Activated T-helper 2 cell treated with anti-CD3 and anti-CD28 coated beads, Interferon-gamma antibody, Interleukin-2, Interleukin-4, amounts not matched to agents 10 μg/mL and 5 μg/mL and 100 μg/mL, durations not matched to agents 14 hours and 24 hours and 36 hours (primary cell): ENCODE data around the gene TANGO6. TPM values are rescaled to one million over a fixed set of nuclear protein-coding genes. Genes with fewer than 3 reads are reported as not detected.

ENCODE experiments used
- DNase-seq: peaks from one replicate; pipeline ENCODE4 v3.0.0; 2021; ENCODE audit warnings: low spot score
- H3K27ac Mint-ChIP-seq: one replicate; pipeline ENCODE4 v1.8.0; 2021; ENCODE audit warnings: mixed read lengths
- H3K27me3 Mint-ChIP-seq: one replicate; pipeline ENCODE4 v1.8.0; 2021; ENCODE audit warnings: low read depth, mixed read lengths
- H3K36me3 Mint-ChIP-seq: one replicate; pipeline ENCODE4 v1.8.0; 2021; ENCODE audit warnings: low read depth, mixed read lengths
- H3K4me1 Mint-ChIP-seq: one replicate; pipeline ENCODE4 v1.8.0; 2021; ENCODE audit warnings: low read depth, mixed read lengths
- H3K4me3 Mint-ChIP-seq: one replicate; pipeline ENCODE4 v1.8.0; 2021; ENCODE audit warnings: low read depth, mild to moderate bottlenecking, moderate library complexity, mixed read lengths
- H3K9me3 Mint-ChIP-seq: one replicate; pipeline ENCODE4 v1.8.0; 2021; ENCODE audit warnings: mixed read lengths
- intact Hi-C: fragments of 100-400 bp; cut with micrococcal nuclease; formaldehyde crosslinking; loops from one replicate; pipeline ENCODE4 v1.15.1; 2023
- total RNA-seq: library from RNA; stranded (reverse); gene quantifications from 2 replicates; pipeline ENCODE4 v1.2.3, GENCODE V29; 2022

Gene TANGO6
- total RNA-seq, 1 donor from 2014 or later = 30.0 TPM

- H3K9me3 Mint-ChIP-seq = no peaks in the 10 kb centered on the region
- peaks cover 52% of the 10 kb centered on the region for H3K36me3 Mint-ChIP-seq
- no peaks in the 10 kb centered on the region for H3K27me3 Mint-ChIP-seq
- no peak overlapping the region for H3K27ac Mint-ChIP-seq
- H3K4me3 Mint-ChIP-seq = no peak overlapping the region
- peaks cover 6% of the 10 kb centered on the region for H3K4me1 Mint-ChIP-seq
- DNase-seq = no peak
- intact Hi-C loops = no loop called here
Measured at GRCh38 chr16:68934402-68934801, 91.1 kb downstream of the TANGO6 start.

- no peak for DNase-seq
- Mint-ChIP-seq H3K9me3 (no peaks in the 10 kb centered on the region), H3K27me3 (no peaks in the 10 kb centered on the region), H3K27ac (no peak overlapping the region), H3K36me3 (peaks cover 46% of the 10 kb centered on the region), H3K4me1 (peaks cover 6% of the 10 kb centered on the region), H3K4me3 (no peak overlapping the region)
- intact Hi-C loops = no loop called here
Measured at GRCh38 chr16:68935008-68935407, 91.7 kb downstream of the TANGO6 start.

- intact Hi-C loops = no loop called here
- Mint-ChIP-seq H3K4me1 (peaks cover 6% of the 10 kb centered on the region), H3K27ac (no peak overlapping the region), H3K4me3 (no peak overlapping the region), H3K36me3 (peaks cover 38% of the 10 kb centered on the region), H3K9me3 (no peaks in the 10 kb centered on the region), H3K27me3 (no peaks in the 10 kb centered on the region)
- no peak for DNase-seq
Measured at GRCh38 chr16:68936736-68937631, 93.7 kb downstream of the TANGO6 start.

- no peak overlapping the region for H3K4me3 Mint-ChIP-seq
- no peak overlapping the region for H3K27ac Mint-ChIP-seq
- intact Hi-C loops = no loop called here
Measured at GRCh38 chr16:68939692-68940320, 96.5 kb downstream of the TANGO6 start.

GRCh38 chr16:68940816-68941215 is 97.5 kb downstream of the TANGO6 start:
- H3K9me3 Mint-ChIP-seq = peaks cover 16% of the 10 kb centered on the region
- intact Hi-C loops = no loop called here
- no peak for DNase-seq
- no peak overlapping the region for H3K4me3 Mint-ChIP-seq
- peaks cover 51% of the 10 kb centered on the region for H3K36me3 Mint-ChIP-seq
- no peaks in the 10 kb centered on the region for H3K27me3 Mint-ChIP-seq
- no peak overlapping the region for H3K27ac Mint-ChIP-seq
- H3K4me1 Mint-ChIP-seq = no peaks in the 10 kb centered on the region

More at GRCh38 chr16:68939692-68940320, 96.5 kb downstream of the TANGO6 start:
- no peak for DNase-seq
- peaks cover 46% of the 10 kb centered on the region for H3K36me3 Mint-ChIP-seq
- no peaks in the 10 kb centered on the region for H3K27me3 Mint-ChIP-seq
- peaks cover 13% of the 10 kb centered on the region for H3K9me3 Mint-ChIP-seq
- H3K4me1 Mint-ChIP-seq = peaks cover 3% of the 10 kb centered on the region

GRCh38 chr16:68943961-68944360 is 100.6 kb downstream of the TANGO6 start:
- Mint-ChIP-seq H3K27ac (no peak overlapping the region), H3K4me3 (no peak overlapping the region)

GRCh38 chr16:68948230-68948910 is 105.0 kb downstream of the TANGO6 start:
- Mint-ChIP-seq H3K27me3 (no peaks in the 10 kb centered on the region), H3K4me1 (no peaks in the 10 kb centered on the region), H3K36me3 (peaks cover 38% of the 10 kb centered on the region), H3K9me3 (peaks cover 16% of the 10 kb centered on the region), H3K27ac (no peak overlapping the region), H3K4me3 (no peak overlapping the region)
- no peak for DNase-seq
- intact Hi-C loops = no loop called here

More at GRCh38 chr16:68943961-68944360, 100.6 kb downstream of the TANGO6 start:
- intact Hi-C loops = no loop called here
- H3K9me3 Mint-ChIP-seq = peaks cover 16% of the 10 kb centered on the region
- no peak for DNase-seq
- no peaks in the 10 kb centered on the region for H3K4me1 Mint-ChIP-seq
- H3K36me3 Mint-ChIP-seq = peaks cover 48% of the 10 kb centered on the region
- H3K27me3 Mint-ChIP-seq = no peaks in the 10 kb centered on the region

GRCh38 chr16:68951991-68952877 is 108.9 kb downstream of the TANGO6 start:
- DNase-seq = no peak
- intact Hi-C loops = no loop called here
- no peak overlapping the region for H3K4me3 Mint-ChIP-seq
- no peak overlapping the region for H3K27ac Mint-ChIP-seq
- peaks cover 8% of the 10 kb centered on the region for H3K36me3 Mint-ChIP-seq
- H3K4me1 Mint-ChIP-seq = no peaks in the 10 kb centered on the region
- H3K9me3 Mint-ChIP-seq = no peaks in the 10 kb centered on the region
- H3K27me3 Mint-ChIP-seq = no peaks in the 10 kb centered on the region

- Mint-ChIP-seq H3K9me3 (no peaks in the 10 kb centered on the region), H3K36me3 (no peaks in the 10 kb centered on the region), H3K4me3 (no peak overlapping the region), H3K27ac (no peak overlapping the region), H3K27me3 (no peaks in the 10 kb centered on the region), H3K4me1 (no peaks in the 10 kb centered on the region)
- DNase-seq = no peak
- intact Hi-C loops = no loop called here
Measured at GRCh38 chr16:68954911-68955635, 111.7 kb downstream of the TANGO6 start.

- no peak for DNase-seq
- no peak overlapping the region for H3K27ac Mint-ChIP-seq
- H3K4me3 Mint-ChIP-seq = no peak overlapping the region
- H3K36me3 Mint-ChIP-seq = peaks cover 4% of the 10 kb centered on the region
- H3K4me1 Mint-ChIP-seq = no peaks in the 10 kb centered on the region
- peaks cover 3% of the 10 kb centered on the region for H3K9me3 Mint-ChIP-seq
- no peaks in the 10 kb centered on the region for H3K27me3 Mint-ChIP-seq
- intact Hi-C loops = no loop called here
Measured at GRCh38 chr16:68960910-68961309, 117.6 kb downstream of the TANGO6 start.

- Mint-ChIP-seq H3K4me1 (no peaks in the 10 kb centered on the region), H3K4me3 (no peak overlapping the region), H3K27me3 (no peaks in the 10 kb centered on the region), H3K36me3 (peaks cover 4% of the 10 kb centered on the region), H3K9me3 (peaks cover 3% of the 10 kb centered on the region), H3K27ac (no peak overlapping the region)
- intact Hi-C loops = no loop called here
- no peak for DNase-seq
Measured at GRCh38 chr16:68961778-68962402, 118.6 kb downstream of the TANGO6 start.
